MM.1S (cell line): ENCODE results near the gene STEAP4.

Source experiments
- DNase-seq: peaks from one replicate; pipeline ENCODE4 v3.0.0-alpha.2; 2015
- H2AFZ ChIP-seq: fragments of 300-600 bp; sonication (generic); 2 replicates; pipeline ENCODE4 v1.6.0; 2016; ENCODE audit warnings: antibody characterized with exemption, low read length
- H3F3A ChIP-seq: fragments of 300-600 bp; sonication (generic); 2 replicates; pipeline ENCODE4 v1.6.1; 2016; ENCODE audit warnings: mild to moderate bottlenecking, antibody characterized with exemption, low read length, moderate library complexity, mixed read lengths; ENCODE audit not compliant: insufficient read depth
- H3K27ac ChIP-seq: fragments of 300-600 bp; sonication (generic); 2 replicates; pipeline ENCODE4 v1.5.1; 2016; ENCODE audit warnings: mild to moderate bottlenecking, low read length
- H3K27me3 ChIP-seq: fragments of 300-600 bp; sonication (generic); replicated peaks from 2 replicates; pipeline ENCODE4 v1.6.0; 2016; ENCODE audit warnings: low read length; ENCODE audit not compliant: insufficient read depth
- H3K36me3 ChIP-seq: fragments of 300-600 bp; sonication (generic); replicated peaks from 2 replicates; pipeline ENCODE4 v1.6.1; 2016; ENCODE audit warnings: mild to moderate bottlenecking, low read length, mixed read lengths; ENCODE audit not compliant: insufficient read depth
- H3K4me1 ChIP-seq: fragments of 300-600 bp; sonication (generic); 2 replicates; pipeline ENCODE4 v1.6.1; 2016; ENCODE audit warnings: low read length, mixed read lengths
- H3K4me2 ChIP-seq: fragments of 300-600 bp; sonication (generic); 2 replicates; pipeline ENCODE4 v1.6.0; 2016; ENCODE audit warnings: low read depth, low read length
- H3K4me3 ChIP-seq: fragments of 300-600 bp; sonication (generic); 2 replicates; pipeline ENCODE4 v1.5.1; 2016; ENCODE audit warnings: low read length, mixed read lengths
- H3K79me2 ChIP-seq: fragments of 300-600 bp; sonication (generic); 2 replicates; pipeline ENCODE4 v1.6.1; 2016; ENCODE audit warnings: mixed run types, low read length, mixed read lengths
- H3K9ac ChIP-seq: fragments of 300-600 bp; sonication (generic); 2 replicates; pipeline ENCODE4 v1.6.1; 2016; ENCODE audit warnings: low read length, mixed read lengths
- H3K9me2 ChIP-seq: fragments of 300-600 bp; sonication (generic); replicated peaks from 2 replicates; pipeline ENCODE4 v1.6.1; 2016; ENCODE audit warnings: mild to moderate bottlenecking, low read length, mixed read lengths; ENCODE audit not compliant: insufficient read depth
- H3K9me3 ChIP-seq: fragments of 300-600 bp; sonication (generic); replicated peaks from 2 replicates; pipeline ENCODE4 v1.6.1; 2016; ENCODE audit warnings: mild to moderate bottlenecking, low read length, mixed read lengths; ENCODE audit not compliant: insufficient read depth
- H4K20me1 ChIP-seq: fragments of 300-600 bp; sonication (generic); 2 replicates; pipeline ENCODE4 v1.6.1; 2016; ENCODE audit warnings: mild to moderate bottlenecking, low read length, moderate library complexity, mixed read lengths; ENCODE audit not compliant: insufficient read depth
- EZH2 ChIP-seq: fragments of 300-600 bp; sonication (generic); optimal IDR thresholded peaks from 2 replicates; pipeline ENCODE3; 2017; ENCODE audit warnings: low read depth, mild to moderate bottlenecking, antibody characterized with exemption, low read length, mixed read lengths
- EZH2phosphoT487 ChIP-seq: fragments of 300-600 bp; sonication (generic); IDR thresholded peaks from 2 replicates; pipeline ENCODE4 v1.6.1; 2018; ENCODE audit warnings: antibody characterized with exemption, low read length
- TF ChIP-seq, protein P1 (sequence below): fragments of 300-600 bp; sonication (generic); IDR thresholded peaks from 2 replicates; pipeline ENCODE4 v1.5.1; 2016; ENCODE audit warnings: antibody characterized with exemption, low read length, mixed read lengths

STEAP4 gene

DNA sequence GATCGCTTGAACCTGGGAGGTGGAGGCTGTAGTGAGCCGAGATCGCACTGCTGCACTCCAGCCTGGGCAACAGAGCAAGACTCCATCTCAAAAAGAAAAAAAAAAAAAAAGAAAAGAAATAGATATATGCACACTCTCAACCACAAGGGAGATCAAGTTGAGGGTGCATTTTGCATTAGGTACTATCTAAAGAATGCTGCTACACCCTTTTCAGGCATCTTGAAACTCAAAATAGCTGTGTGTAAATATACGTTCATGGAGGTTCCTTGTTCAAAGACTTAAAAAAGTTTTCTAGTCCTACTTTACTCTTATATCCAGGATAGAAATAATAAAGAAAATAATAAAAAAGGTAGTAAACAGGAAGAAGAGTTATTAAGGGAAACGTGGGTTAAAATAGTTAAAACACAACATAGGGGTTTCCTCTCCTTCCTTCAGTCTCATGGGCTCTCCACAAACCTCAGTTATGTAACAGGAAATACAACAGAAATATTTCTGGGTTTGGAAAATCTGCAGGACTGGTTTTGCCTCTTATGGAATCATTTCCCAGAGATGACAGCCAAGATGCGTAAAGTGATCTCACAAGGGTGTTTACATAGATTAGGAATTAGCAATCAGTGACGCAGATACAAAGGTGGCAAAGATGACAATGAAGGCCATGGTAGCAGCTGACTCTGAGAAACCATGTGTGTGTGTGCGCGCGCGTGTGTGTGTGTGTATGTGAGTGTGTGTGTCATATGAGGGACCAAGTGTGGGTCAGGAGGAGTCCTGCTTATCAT, 15.1 kb downstream of the STEAP4 start:
- no peaks in the 10 kb centered on the region for H3K27me3 ChIP-seq

DNA sequence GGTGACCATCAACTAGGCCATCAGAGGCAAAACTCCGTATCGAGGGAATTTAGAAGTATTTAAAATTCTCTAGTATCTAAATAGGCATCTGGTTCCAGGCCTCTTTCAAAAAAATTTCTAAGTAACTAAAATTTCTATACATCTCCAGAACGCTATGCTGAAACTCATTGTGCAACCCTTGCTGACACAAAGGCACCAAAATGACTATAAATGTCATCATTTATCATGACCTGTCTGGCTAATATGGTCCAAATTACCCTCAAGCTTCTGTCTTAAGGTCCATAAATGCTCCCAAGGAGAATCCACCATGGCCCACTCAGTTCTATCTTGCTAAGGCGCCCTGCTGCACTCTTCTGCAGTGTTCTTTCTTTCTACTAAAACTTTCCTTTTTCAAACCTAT, 16.2 kb downstream of the STEAP4 start:
- Histone ChIP-seq H3F3A (no peaks in the 10 kb centered on the region), H3K9me2 (no peaks in the 10 kb centered on the region), H3K4me3 (no peak overlapping the region), H2AFZ (no peak overlapping the region), H3K36me3 (no peaks in the 10 kb centered on the region), H3K4me1 (no peaks in the 10 kb centered on the region), H3K79me2 (no peaks in the 10 kb centered on the region), H3K27ac (no peak overlapping the region), H3K27me3 (no peaks in the 10 kb centered on the region), H3K9me3 (no peaks in the 10 kb centered on the region), H3K9ac (no peak overlapping the region), H4K20me1 (no peaks in the 10 kb centered on the region), H3K4me2 (no peak overlapping the region)
- TF ChIP-seq EZH2 (no peak), EZH2phosphoT487 (no peak)
- TF ChIP-seq, protein P1, sequence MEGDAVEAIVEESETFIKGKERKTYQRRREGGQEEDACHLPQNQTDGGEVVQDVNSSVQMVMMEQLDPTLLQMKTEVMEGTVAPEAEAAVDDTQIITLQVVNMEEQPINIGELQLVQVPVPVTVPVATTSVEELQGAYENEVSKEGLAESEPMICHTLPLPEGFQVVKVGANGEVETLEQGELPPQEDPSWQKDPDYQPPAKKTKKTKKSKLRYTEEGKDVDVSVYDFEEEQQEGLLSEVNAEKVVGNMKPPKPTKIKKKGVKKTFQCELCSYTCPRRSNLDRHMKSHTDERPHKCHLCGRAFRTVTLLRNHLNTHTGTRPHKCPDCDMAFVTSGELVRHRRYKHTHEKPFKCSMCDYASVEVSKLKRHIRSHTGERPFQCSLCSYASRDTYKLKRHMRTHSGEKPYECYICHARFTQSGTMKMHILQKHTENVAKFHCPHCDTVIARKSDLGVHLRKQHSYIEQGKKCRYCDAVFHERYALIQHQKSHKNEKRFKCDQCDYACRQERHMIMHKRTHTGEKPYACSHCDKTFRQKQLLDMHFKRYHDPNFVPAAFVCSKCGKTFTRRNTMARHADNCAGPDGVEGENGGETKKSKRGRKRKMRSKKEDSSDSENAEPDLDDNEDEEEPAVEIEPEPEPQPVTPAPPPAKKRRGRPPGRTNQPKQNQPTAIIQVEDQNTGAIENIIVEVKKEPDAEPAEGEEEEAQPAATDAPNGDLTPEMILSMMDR = no peak
- DNase-seq = no peak

More for the DNA sequence above, 15.1 kb downstream of the STEAP4 start:
- Histone ChIP-seq H3K27ac (no peak overlapping the region), H3F3A (no peaks in the 10 kb centered on the region), H3K9me3 (no peaks in the 10 kb centered on the region), H3K79me2 (no peaks in the 10 kb centered on the region), H3K4me2 (no peak overlapping the region), H3K9ac (no peak overlapping the region), H3K4me1 (no peaks in the 10 kb centered on the region), H3K36me3 (no peaks in the 10 kb centered on the region), H2AFZ (no peak overlapping the region), H3K4me3 (no peak overlapping the region), H4K20me1 (no peaks in the 10 kb centered on the region), H3K9me2 (no peaks in the 10 kb centered on the region)
- no peak for DNase-seq
- TF ChIP-seq, protein P1 = no peak
- TF ChIP-seq EZH2 = no peak
- TF ChIP-seq EZH2phosphoT487 = no peak

DNA sequence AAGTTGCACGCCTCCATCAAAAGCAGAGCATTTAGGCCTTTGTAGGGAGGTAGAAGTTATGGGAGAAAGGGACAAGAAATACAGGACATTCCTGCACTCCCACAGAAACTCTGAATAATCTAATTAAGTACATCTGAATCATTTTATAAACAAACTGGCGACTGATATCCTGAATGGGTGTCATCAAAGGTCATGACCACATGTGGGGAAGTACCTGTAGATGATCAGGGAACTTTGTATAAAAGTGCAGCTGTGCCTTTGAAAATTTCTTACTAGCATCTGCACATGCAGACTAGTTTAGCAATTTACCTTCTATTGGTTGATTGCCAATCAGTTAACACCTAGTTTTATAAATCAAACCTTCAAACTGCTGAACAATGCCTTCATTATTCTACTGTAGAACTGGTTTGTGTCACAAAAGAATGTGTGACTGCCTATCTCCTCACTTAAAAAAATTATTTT, 17.1 kb downstream of the STEAP4 start:
- no peaks in the 10 kb centered on the region for H3K9me2 ChIP-seq
- no peaks in the 10 kb centered on the region for H4K20me1 ChIP-seq
- no peak overlapping the region for H3K27ac ChIP-seq
- DNase-seq = no peak
- no peaks in the 10 kb centered on the region for H3F3A ChIP-seq
- no peaks in the 10 kb centered on the region for H3K4me1 ChIP-seq
- TF ChIP-seq, protein P1 = no peak
- TF ChIP-seq EZH2phosphoT487 (no peak), EZH2 (no peak)
- no peak overlapping the region for H3K9ac ChIP-seq
- no peaks in the 10 kb centered on the region for H3K79me2 ChIP-seq
- H3K9me3 ChIP-seq = no peaks in the 10 kb centered on the region
- H2AFZ ChIP-seq = no peak overlapping the region
- no peak overlapping the region for H3K4me2 ChIP-seq
- H3K4me3 ChIP-seq = no peak overlapping the region
- no peaks in the 10 kb centered on the region for H3K27me3 ChIP-seq
- H3K36me3 ChIP-seq = no peaks in the 10 kb centered on the region
